Glutamatergic neuron (in vitro differentiated cells): ENCODE measurements around the gene AP5S1. TPM values are rescaled to one million over a fixed set of nuclear protein-coding genes. Genes with fewer than 3 reads are reported as not detected.

Source experiments
- DNase-seq: peaks from one replicate; pipeline ENCODE4 v3.0.0; 2022
- H3K27ac Mint-ChIP-seq: one replicate; pipeline ENCODE4 v1.8.0; 2020; ENCODE audit warnings: mild to moderate bottlenecking, mixed read lengths, inconsistent platforms; ENCODE audit not compliant: unreplicated experiment
- H3K27me3 Mint-ChIP-seq: one replicate; pipeline ENCODE4 v1.8.0; 2020; ENCODE audit warnings: mild to moderate bottlenecking, moderate library complexity, mixed read lengths, inconsistent platforms; ENCODE audit not compliant: unreplicated experiment
- H3K36me3 Mint-ChIP-seq: one replicate; pipeline ENCODE4 v1.8.0; 2020; ENCODE audit warnings: mild to moderate bottlenecking, mixed read lengths, inconsistent platforms; ENCODE audit not compliant: unreplicated experiment
- H3K4me1 Mint-ChIP-seq: one replicate; pipeline ENCODE4 v1.8.0; 2020; ENCODE audit warnings: mild to moderate bottlenecking, low read depth, mixed read lengths, inconsistent platforms; ENCODE audit not compliant: unreplicated experiment
- H3K4me3 Mint-ChIP-seq: one replicate; pipeline ENCODE4 v1.8.0; 2020; ENCODE audit warnings: mild to moderate bottlenecking, mixed read lengths, inconsistent platforms; ENCODE audit not compliant: unreplicated experiment
- H3K9me3 Mint-ChIP-seq: one replicate; pipeline ENCODE4 v1.8.0; 2020; ENCODE audit warnings: mild to moderate bottlenecking, moderate library complexity, mixed read lengths, inconsistent platforms; ENCODE audit not compliant: unreplicated experiment
- total RNA-seq: library from RNA; stranded (reverse); fragmentation: NEBNext Ultra II Directional; extraction: Animal tissue kit (Norgen Biotek cat#: 25700); gene quantifications from one replicate; pipeline ENCODE4 v1.2.1, GENCODE V29; 2021; ENCODE audit not compliant: unreplicated experiment
- TF ChIP-seq, protein P1 (sequence below): fragments of 200-600 bp; sonication (generic); IDR thresholded peaks from one replicate; pipeline ENCODE4 v1.5.0; 2021; ENCODE audit not compliant: partially characterized antibody, unreplicated experiment

The AP5S1 gene
- total RNA-seq, 1 donor from 2014 or later, result 8.1 TPM

DNA sequence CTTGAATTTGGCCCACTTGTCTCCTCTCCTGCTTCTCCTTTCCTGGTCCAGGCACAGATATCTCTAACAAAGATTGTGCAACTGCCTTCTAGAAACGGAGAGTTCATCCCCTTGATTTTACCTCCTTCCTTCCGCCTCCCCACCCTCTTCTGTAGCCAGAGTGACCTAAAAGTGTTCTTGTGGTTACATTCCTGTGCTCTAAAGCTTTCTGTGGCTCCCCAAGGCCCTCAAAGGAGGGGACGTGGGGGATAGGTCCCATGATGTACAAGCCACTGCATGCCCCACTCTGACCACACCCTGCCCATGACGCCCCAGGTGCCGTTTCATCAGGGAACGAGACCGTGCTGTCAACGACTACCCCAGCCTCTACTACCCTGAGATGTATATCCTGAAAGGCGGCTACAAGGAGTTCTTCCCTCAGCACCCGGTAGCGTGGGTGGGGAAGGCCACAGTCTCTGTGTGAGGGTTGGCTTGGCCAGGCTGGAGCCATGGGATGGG, 16.0 kb upstream of the AP5S1 start:
- Mint-ChIP-seq H3K27ac (no peak overlapping the region), H3K36me3 (peaks cover 7% of the 10 kb centered on the region), H3K9me3 (peaks cover 13% of the 10 kb centered on the region), H3K4me1 (peaks cover 51% of the 10 kb centered on the region), H3K4me3 (no peak overlapping the region), H3K27me3 (peaks cover 15% of the 10 kb centered on the region)
- no peak for DNase-seq
- TF ChIP-seq, protein P1, sequence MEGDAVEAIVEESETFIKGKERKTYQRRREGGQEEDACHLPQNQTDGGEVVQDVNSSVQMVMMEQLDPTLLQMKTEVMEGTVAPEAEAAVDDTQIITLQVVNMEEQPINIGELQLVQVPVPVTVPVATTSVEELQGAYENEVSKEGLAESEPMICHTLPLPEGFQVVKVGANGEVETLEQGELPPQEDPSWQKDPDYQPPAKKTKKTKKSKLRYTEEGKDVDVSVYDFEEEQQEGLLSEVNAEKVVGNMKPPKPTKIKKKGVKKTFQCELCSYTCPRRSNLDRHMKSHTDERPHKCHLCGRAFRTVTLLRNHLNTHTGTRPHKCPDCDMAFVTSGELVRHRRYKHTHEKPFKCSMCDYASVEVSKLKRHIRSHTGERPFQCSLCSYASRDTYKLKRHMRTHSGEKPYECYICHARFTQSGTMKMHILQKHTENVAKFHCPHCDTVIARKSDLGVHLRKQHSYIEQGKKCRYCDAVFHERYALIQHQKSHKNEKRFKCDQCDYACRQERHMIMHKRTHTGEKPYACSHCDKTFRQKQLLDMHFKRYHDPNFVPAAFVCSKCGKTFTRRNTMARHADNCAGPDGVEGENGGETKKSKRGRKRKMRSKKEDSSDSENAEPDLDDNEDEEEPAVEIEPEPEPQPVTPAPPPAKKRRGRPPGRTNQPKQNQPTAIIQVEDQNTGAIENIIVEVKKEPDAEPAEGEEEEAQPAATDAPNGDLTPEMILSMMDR, result no peak

DNA sequence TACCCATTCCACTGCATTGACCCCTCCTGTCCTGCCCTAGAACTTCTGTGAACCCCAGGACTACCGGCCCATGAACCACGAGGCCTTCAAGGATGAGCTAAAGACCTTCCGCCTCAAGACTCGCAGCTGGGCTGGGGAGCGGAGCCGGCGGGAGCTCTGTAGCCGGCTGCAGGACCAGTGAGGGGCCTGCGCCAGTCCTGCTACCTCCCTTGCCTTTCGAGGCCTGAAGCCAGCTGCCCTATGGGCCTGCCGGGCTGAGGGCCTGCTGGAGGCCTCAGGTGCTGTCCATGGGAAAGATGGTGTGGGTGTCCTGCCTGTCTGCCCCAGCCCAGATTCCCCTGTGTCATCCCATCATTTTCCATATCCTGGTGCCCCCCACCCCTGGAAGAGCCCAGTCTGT, 15.6 kb upstream of the AP5S1 start:
- no peak overlapping the region for H3K4me3 Mint-ChIP-seq
- peaks cover 10% of the 10 kb centered on the region for H3K9me3 Mint-ChIP-seq
- no peak overlapping the region for H3K27ac Mint-ChIP-seq
- H3K27me3 Mint-ChIP-seq, result peaks cover 15% of the 10 kb centered on the region
- TF ChIP-seq, protein P1, result no peak
- peaks cover 7% of the 10 kb centered on the region for H3K36me3 Mint-ChIP-seq
- no peak for DNase-seq
- peaks cover 47% of the 10 kb centered on the region for H3K4me1 Mint-ChIP-seq

DNA sequence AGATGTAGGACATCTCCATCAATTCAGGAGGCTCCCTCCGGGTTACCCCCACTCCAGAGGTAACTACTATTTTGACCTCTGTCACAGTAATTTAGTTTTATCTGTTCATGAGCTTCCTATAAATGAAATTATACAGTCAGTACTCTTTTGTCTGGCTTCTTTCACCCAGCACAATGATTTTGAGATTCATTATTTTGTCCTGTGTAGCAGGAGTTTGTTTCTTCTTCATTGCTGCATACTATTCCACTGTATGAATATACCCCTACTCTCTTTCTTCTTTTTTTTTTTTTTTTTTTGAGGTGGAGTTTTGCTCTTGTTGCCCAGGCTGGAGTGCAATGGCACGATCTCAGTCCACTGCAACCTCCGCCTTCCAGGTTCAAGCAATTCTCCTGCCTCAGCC, 11.8 kb upstream of the AP5S1 start:
- TF ChIP-seq, protein P1, result no peak
- Mint-ChIP-seq H3K4me3 (no peak overlapping the region), H3K9me3 (peaks cover 9% of the 10 kb centered on the region), H3K36me3 (no peaks in the 10 kb centered on the region), H3K27ac (no peak overlapping the region), H3K27me3 (peaks cover 9% of the 10 kb centered on the region), H3K4me1 (peaks cover 40% of the 10 kb centered on the region)
- no peak for DNase-seq

DNA sequence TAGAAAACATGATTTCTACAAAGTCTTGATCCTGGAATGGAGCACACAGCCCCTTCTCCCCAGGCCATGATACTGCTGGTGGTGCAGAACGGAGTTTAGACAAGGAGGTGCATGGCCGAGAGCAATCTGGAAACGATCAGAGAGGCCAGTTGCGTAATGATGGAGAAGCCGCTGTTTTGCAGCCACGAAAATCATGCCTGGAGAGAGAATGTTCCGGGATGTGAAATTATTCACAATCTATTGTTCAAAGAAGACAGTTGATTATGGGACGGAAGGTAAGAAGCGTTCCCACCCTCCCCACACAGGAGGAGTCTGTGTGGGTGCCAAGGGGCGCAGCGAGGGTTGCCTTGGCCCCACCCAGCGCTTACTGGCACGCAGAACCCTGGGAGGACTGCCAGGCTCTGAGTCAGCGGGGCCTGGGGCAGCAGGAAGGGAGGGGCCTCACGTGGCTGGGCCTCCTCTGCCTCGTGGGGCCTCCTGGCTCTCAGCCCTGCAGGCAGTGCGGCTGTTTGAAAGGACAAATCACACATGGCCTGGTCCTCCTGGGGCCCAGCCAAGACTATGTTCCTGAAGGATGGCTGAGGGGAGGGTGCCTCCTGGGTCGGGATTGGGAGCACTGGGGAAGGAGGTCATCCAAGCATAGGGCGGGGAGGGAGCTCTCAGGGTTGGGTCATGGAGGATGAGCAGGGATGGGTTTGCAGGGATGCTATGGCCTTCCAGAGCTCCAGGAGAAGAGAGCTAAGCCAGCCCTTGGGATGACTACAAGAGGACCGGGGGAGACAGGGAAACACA, 8.7 kb upstream of the AP5S1 start:
- H3K27me3 Mint-ChIP-seq, result peaks cover 7% of the 10 kb centered on the region
- H3K4me3 Mint-ChIP-seq, result peak overlapping the region; percentile 9
- H3K9me3 Mint-ChIP-seq, result peaks cover 9% of the 10 kb centered on the region
- H3K27ac Mint-ChIP-seq, result peak overlapping the region; percentile 82
- H3K36me3 Mint-ChIP-seq, result no peaks in the 10 kb centered on the region
- DNase-seq, result peak; percentile 54
- TF ChIP-seq, protein P1, result no peak
- H3K4me1 Mint-ChIP-seq, result peaks cover 23% of the 10 kb centered on the region

DNA sequence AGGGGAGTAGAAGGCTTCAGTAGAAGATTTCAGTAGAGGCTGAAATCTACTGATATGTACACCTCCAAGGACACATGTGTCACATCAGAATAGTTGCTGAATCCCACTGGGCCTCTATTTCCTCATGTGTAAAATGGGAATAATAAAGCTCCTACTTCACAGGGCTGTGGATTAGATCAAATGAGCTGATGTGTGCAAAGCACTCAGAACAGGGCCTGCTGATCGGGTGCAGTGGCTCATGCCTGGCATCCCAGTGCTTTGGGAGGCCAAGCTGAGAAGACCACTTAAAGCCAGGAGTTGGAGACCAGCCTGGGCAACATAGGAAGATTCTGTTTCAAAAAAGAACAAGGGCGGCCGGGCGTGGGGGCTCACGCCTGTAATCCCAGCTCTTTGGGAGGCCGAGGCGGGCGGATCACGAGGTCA, 8.1 kb upstream of the AP5S1 start:
- H3K4me1 Mint-ChIP-seq, result peaks cover 19% of the 10 kb centered on the region
- peaks cover 7% of the 10 kb centered on the region for H3K27me3 Mint-ChIP-seq
- DNase-seq, result no peak
- peak overlapping the region; percentile 82 for H3K27ac Mint-ChIP-seq
- H3K36me3 Mint-ChIP-seq, result no peaks in the 10 kb centered on the region
- TF ChIP-seq, protein P1, result no peak
- H3K4me3 Mint-ChIP-seq, result no peak overlapping the region
- H3K9me3 Mint-ChIP-seq, result peaks cover 13% of the 10 kb centered on the region
